Measurements from ENCODE around the gene KRTAP12-2. TPM values are rescaled to one million over a fixed set of nuclear protein-coding genes. Genes with fewer than 3 reads are reported as not detected.

KRTAP12-2 gene
- total and polyA plus RNA-seq, 11 donors, result not detected

GRCh38 chr21:44684077-44684476 is 17.4 kb upstream of the KRTAP12-2 start:
- no peak for DNase-seq
- no peaks in the 10 kb centered on the region for H3K36me3 ChIP-seq
- ATAC-seq, result no peak
- H3K9me3 ChIP-seq, result peaks cover 0 to 4% (median 0%) of the 10 kb centered on the region in 12 donors
- no peaks in the 10 kb centered on the region for H3K4me1 ChIP-seq
- WGBS, 4 donors, result 69 to 84% (median 79%) methylated on average over 7 of the region's 7 CpGs
- intact Hi-C loops (cut with DNase I), result no loop called here
- no peak for TF ChIP-seq CTCF (IDR thresholded peaks at IDR 0.05)
- no peak for TF ChIP-seq POLR2A (IDR thresholded peaks at IDR 0.05)
- H3K4me3 ChIP-seq, result no peak overlapping the region
- no peak overlapping the region for H3K27ac ChIP-seq
- peaks cover 0 to 42% (median 13%) of the 10 kb centered on the region in 9 donors for H3K27me3 ChIP-seq

- no peak overlapping the region for H3K27ac ChIP-seq
- peaks cover 0 to 29% (median 8%) of the 10 kb centered on the region in 9 donors for H3K27me3 ChIP-seq
- no peaks in the 10 kb centered on the region for H3K36me3 ChIP-seq
- whole genome bisulfite sequencing, 4 donors, result 74 to 80% (median 78%) methylated on average over 15 of the region's 15 CpGs
- H3K4me3 ChIP-seq, result no peak overlapping the region
- DNase-seq (no peak), ATAC-seq (no peak)
- TF ChIP-seq POLR2A (IDR thresholded peaks at IDR 0.05) (no peak), CTCF (IDR thresholded peaks at IDR 0.05) (no peak)
- intact Hi-C loops (cut with DNase I), result no loop called here
- H3K9me3 ChIP-seq, result peaks cover 0 to 6% (median 0%) of the 10 kb centered on the region in 12 donors
- H3K4me1 ChIP-seq, result no peaks in the 10 kb centered on the region
Observed at GRCh38 chr21:44682580-44683151, 15.9 kb upstream of the KRTAP12-2 start.

GRCh38 chr21:44681861-44682579 is 15.3 kb upstream of the KRTAP12-2 start, which contains the start of gene KRTAP12-1:
TSS of gene KRTAP12-1 (minus strand) at chr21:44682163. CDS start at chr21:44682123, 40 bp downstream.
- Histone ChIP-seq H3K4me1 (no peaks in the 10 kb centered on the region), H3K27me3 (peaks cover 0 to 23% (median 4%) of the 10 kb centered on the region in 9 donors), H3K36me3 (no peaks in the 10 kb centered on the region), H3K4me3 (no peak within 1 kb of the TSS), H3K27ac (no peak within 1 kb of the TSS), H3K9me3 (peaks cover 0 to 6% (median 0%) of the 10 kb centered on the region in 12 donors)
- WGBS, 4 donors, result 70 to 74% (median 72%) methylated on average over 13 to 23 of the region's 23 CpGs
- TF ChIP-seq POLR2A (IDR thresholded peaks at IDR 0.05) (no peak), CTCF (IDR thresholded peaks at IDR 0.05) (no peak)
- ATAC-seq, result peak in 3 of 4 donors; percentile 40 to 64 (median 42)
- intact Hi-C loops (cut with DNase I), result no loop called here
- no peak for DNase-seq

GRCh38 chr21:44681152-44681551 is 14.4 kb upstream of the KRTAP12-2 start:
- H3K27me3 ChIP-seq, result peaks cover 0 to 16% (median 0%) of the 10 kb centered on the region in 9 donors
- ATAC-seq, result no peak
- H3K27ac ChIP-seq, result no peak overlapping the region
- no peak for TF ChIP-seq CTCF (IDR thresholded peaks at IDR 0.05)
- no peak for TF ChIP-seq POLR2A (IDR thresholded peaks at IDR 0.05)
- no peaks in the 10 kb centered on the region for H3K4me1 ChIP-seq
- WGBS, 4 donors, result 65 to 89% (median 80%) methylated on average over 11 of the region's 11 CpGs
- no peak for DNase-seq
- no peaks in the 10 kb centered on the region for H3K36me3 ChIP-seq
- peaks cover 0 to 6% (median 0%) of the 10 kb centered on the region in 12 donors for H3K9me3 ChIP-seq
- H3K4me3 ChIP-seq, result no peak overlapping the region
- intact Hi-C loops (cut with DNase I), result no loop called here
